OCI-LY1 (cell line): ENCODE measurements around the gene FAM3D.

Experiments used
- CTCF ChIP-seq: fragments of 200-600 bp; sonication (generic), shearing (Covaris generic); IDR thresholded peaks from 2 replicates; pipeline ENCODE4 v1.5.1; 2017; ENCODE audit warnings: mild to moderate bottlenecking, antibody characterized with exemption, low read length, moderate library complexity, mixed read lengths
- EZH2 ChIP-seq: fragments of 200-600 bp; sonication (generic), shearing (Covaris generic); IDR thresholded peaks from 2 replicates; pipeline ENCODE4 v1.8.0; 2017; ENCODE audit warnings: borderline replicate concordance, mixed run types, mild to moderate bottlenecking, antibody characterized with exemption, low read length, moderate library complexity, mixed read lengths

- no peak for TF ChIP-seq CTCF
- TF ChIP-seq EZH2: no peak
Observed at GRCh38 chr3:58683001-58683458, 16.5 kb upstream of the FAM3D start.
